ENCODE data around the gene AUTS2. TPM values are rescaled to one million over a fixed set of nuclear protein-coding genes. Genes with fewer than 3 reads are reported as not detected.

AUTS2 gene
- total and polyA plus RNA-seq, 9 of the 15 experiments (the other 6 are each of a cell fraction or from before 2014, with no cell fraction given): 0.58 TPM; not detected in 8

DNA sequence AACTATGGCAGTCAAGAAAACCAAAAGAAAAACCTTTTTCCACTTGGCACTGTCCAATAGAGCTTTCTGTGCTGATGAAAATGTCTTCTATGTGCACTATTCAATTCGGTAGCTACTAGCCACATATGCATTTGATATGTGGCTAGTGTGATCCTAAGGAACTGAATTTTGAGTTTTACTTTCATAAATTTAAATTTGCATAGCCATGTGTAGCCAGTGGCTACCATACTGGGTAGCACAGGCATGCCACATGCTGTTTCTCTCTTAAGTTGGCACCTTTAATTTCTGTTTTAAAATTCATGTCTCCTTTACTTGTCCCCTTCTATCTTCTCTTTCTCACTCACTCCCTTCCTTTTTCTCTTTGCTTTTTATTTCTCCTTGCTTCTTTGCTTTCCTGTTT lies 455.7 kb downstream of the AUTS2 start:
- no TSS peak for BruUV-seq (replicated peaks)
- Histone ChIP-seq H3K4me2 (ENCODE audit: insufficient read depth, low read length) (no peak overlapping the region), H3K27me3 (ENCODE audit: control insufficient read depth in 2 of 2, insufficient read depth in 2 of 2, low read length in 2 of 2) (no peaks in the 10 kb centered on the region), H3K9ac (ENCODE audit: insufficient read depth in 1 of 2, low read depth in 2 of 2, low read length in 2 of 2) (no peak overlapping the region), H4K20me1 (replicated peaks; ENCODE audit: control insufficient read depth, insufficient read depth, low read length) (no peaks in the 10 kb centered on the region), H3K9me3 (replicated peaks; ENCODE audit: control insufficient read depth, insufficient read depth, low read depth, low read length) (no peaks in the 10 kb centered on the region), H3K4me3 (no peak overlapping the region), H3K79me2 (ENCODE audit: control insufficient read depth, insufficient read depth, low read length) (no peaks in the 10 kb centered on the region), H2AFZ (ENCODE audit: low read depth, low read length) (no peak overlapping the region), H3K9me1 (ENCODE audit: control insufficient read depth, insufficient read depth, low read length) (no peaks in the 10 kb centered on the region), H3K27ac (ENCODE audit: extremely low read depth, low read depth, low read length) (no peak overlapping the region), H3K4me1 (replicated peaks in 1 of 2; ENCODE audit: control insufficient read depth in 2 of 2, insufficient read depth in 2 of 2, low read length in 2 of 2) (no peaks in the 10 kb centered on the region), H3K36me3 (ENCODE audit: control insufficient read depth, insufficient read depth, low read length) (no peaks in the 10 kb centered on the region)
- in situ Hi-C loops (cut with MboI): no loop called here
- FAIRE-seq (no peak), DNase-seq (ENCODE audit: extremely low read depth in 1 of 4, low spot score in 3 of 4) (no peak), ATAC-seq (no peak)
- intact Hi-C loops (cut with micrococcal nuclease): no loop called here
- 7% methylated on average over 1 of the region's 1 CpG for WGBS (ENCODE audit: insufficient coverage, low coverage, missing lambda C conversion rate)
- ChIA-PET CTCF (ENCODE audit: low intra/inter-chr PET ratio) (no interaction called here), POLR2A (no interaction called here)
- TF ChIP-seq ZNF217 (CRISPR knock-in tag; IDR thresholded peaks at IDR 0.05) (no peak), ILK (tag; IDR thresholded peaks at IDR 0.05; ENCODE audit: borderline replicate concordance, low read depth) (no peak), RBBP5 (IDR thresholded peaks at IDR 0.05; ENCODE audit: borderline replicate concordance, insufficient read depth, low read length, poor library complexity, severe bottlenecking) (no peak), CCNT2 (IDR thresholded peaks at IDR 0.05; ENCODE audit: borderline replicate concordance, extremely low read depth, insufficient read length, low read depth, low read length) (no peak), ZNF134 (CRISPR knock-in tag; conservative IDR thresholded peaks at IDR 0.05) (no peak), POU5F1 (IDR thresholded peaks at IDR 0.05; ENCODE audit: borderline replicate concordance, low read depth, low read length, partially characterized antibody) (no peak), BRD9 (IDR thresholded peaks at IDR 0.05; ENCODE audit: low read depth, partially characterized antibody) (no peak), ZNF184 (CRISPR knock-in tag; IDR thresholded peaks at IDR 0.05) (no peak), CREB5 (CRISPR knock-in tag; IDR thresholded peaks at IDR 0.05) (no peak), HMGN3 (IDR thresholded peaks at IDR 0.05; ENCODE audit: borderline replicate concordance, extremely low read depth, insufficient read length, low read depth, low read length) (no peak), MXI1 (IDR thresholded peaks at IDR 0.05; ENCODE audit: low read depth, low read length) (no peak)
- TF ChIP-seq, protein P1, sequence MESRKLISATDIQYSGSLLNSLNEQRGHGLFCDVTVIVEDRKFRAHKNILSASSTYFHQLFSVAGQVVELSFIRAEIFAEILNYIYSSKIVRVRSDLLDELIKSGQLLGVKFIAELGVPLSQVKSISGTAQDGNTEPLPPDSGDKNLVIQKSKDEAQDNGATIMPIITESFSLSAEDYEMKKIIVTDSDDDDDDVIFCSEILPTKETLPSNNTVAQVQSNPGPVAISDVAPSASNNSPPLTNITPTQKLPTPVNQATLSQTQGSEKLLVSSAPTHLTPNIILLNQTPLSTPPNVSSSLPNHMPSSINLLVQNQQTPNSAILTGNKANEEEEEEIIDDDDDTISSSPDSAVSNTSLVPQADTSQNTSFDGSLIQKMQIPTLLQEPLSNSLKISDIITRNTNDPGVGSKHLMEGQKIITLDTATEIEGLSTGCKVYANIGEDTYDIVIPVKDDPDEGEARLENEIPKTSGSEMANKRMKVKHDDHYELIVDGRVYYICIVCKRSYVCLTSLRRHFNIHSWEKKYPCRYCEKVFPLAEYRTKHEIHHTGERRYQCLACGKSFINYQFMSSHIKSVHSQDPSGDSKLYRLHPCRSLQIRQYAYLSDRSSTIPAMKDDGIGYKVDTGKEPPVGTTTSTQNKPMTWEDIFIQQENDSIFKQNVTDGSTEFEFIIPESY (CRISPR knock-in tag; IDR thresholded peaks at IDR 0.05): no peak
- TF ChIP-seq, protein P2, sequence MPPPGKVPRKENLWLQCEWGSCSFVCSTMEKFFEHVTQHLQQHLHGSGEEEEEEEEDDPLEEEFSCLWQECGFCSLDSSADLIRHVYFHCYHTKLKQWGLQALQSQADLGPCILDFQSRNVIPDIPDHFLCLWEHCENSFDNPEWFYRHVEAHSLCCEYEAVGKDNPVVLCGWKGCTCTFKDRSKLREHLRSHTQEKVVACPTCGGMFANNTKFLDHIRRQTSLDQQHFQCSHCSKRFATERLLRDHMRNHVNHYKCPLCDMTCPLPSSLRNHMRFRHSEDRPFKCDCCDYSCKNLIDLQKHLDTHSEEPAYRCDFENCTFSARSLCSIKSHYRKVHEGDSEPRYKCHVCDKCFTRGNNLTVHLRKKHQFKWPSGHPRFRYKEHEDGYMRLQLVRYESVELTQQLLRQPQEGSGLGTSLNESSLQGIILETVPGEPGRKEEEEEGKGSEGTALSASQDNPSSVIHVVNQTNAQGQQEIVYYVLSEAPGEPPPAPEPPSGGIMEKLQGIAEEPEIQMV (tag; conservative IDR thresholded peaks at IDR 0.05; ENCODE audit: low read depth): no peak
- TF ChIP-seq, protein P3, sequence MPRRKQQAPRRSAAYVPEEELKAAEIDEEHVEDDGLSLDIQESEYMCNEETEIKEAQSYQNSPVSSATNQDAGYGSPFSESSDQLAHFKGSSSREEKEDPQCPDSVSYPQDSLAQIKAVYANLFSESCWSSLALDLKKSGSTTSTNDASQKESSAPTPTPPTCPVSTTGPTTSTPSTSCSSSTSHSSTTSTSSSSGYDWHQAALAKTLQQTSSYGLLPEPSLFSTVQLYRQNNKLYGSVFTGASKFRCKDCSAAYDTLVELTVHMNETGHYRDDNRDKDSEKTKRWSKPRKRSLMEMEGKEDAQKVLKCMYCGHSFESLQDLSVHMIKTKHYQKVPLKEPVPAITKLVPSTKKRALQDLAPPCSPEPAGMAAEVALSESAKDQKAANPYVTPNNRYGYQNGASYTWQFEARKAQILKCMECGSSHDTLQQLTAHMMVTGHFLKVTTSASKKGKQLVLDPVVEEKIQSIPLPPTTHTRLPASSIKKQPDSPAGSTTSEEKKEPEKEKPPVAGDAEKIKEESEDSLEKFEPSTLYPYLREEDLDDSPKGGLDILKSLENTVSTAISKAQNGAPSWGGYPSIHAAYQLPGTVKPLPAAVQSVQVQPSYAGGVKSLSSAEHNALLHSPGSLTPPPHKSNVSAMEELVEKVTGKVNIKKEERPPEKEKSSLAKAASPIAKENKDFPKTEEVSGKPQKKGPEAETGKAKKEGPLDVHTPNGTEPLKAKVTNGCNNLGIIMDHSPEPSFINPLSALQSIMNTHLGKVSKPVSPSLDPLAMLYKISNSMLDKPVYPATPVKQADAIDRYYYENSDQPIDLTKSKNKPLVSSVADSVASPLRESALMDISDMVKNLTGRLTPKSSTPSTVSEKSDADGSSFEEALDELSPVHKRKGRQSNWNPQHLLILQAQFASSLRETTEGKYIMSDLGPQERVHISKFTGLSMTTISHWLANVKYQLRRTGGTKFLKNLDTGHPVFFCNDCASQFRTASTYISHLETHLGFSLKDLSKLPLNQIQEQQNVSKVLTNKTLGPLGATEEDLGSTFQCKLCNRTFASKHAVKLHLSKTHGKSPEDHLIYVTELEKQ (CRISPR knock-in tag; IDR thresholded peaks at IDR 0.05): no peak
